ENCODE results near the gene CIAO3.

DNA sequence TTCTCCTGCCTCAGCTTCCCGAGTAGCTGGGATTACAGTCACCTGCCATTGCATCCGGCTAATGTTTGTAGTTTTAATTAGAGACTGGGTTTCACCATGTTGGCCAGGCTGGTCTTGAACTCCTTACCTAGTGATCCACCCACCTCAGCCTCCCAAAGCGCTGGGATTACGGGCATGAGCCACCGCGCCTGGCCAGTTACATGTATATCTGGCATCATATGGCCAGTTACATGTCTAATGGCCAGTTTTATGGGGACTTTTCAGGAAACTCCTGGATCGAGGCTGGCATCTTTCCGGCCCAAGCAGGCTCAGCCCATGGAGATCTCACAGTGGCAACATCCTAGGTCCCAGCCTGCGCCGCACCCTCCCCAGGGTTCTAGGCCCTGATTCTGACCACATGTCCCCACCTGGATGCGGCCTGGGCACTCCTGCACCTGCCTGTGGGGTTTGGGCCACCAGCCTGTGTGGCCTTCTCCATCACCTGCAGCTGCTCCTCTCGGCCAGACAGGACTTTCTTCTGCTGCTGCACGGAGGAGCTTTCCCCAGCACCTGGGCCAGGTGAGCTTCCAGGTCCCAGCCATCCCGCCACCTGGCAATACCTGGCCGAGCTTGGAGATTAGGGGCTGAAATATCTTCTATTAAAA, 1.3 kb upstream of the CIAO3 start:
- TF ChIP-seq CTCF (IDR thresholded peaks at IDR 0.05 in 2 of 3, conservative IDR thresholded peaks at IDR 0.05 in 1 of 3; ENCODE audit: borderline replicate concordance in 1 of 3, insufficient read depth in 1 of 3, low read depth in 2 of 3, low read length in 2 of 3) (no peak), POLR2AphosphoS5 (IDR thresholded peaks at IDR 0.05; ENCODE audit: low read depth, low read length) (no peak), EZH2 (IDR thresholded peaks at IDR 0.05) (no peak)
